ENCODE measurements around the gene TRAPPC13. TPM values are rescaled to one million over a fixed set of nuclear protein-coding genes. Genes with fewer than 3 reads are reported as not detected.

The TRAPPC13 gene
- total and polyA plus RNA-seq, 2 of the 4 experiments (the other 2 are of a cell fraction) = 10.1 to 17.2 TPM

GRCh38 chr5:65624025-65624570 lies 729 bp upstream of the TRAPPC13 start, which contains the start of gene TRIM23:
Gene TRIM23 (minus strand): TSS chr5:65624333. CDS start chr5:65624274, 59 bp downstream.
- DNase-seq = peak; percentile 91
- H3K4ac ChIP-seq (ENCODE audit: low read depth, low read length) = peak within 1 kb of the TSS; percentile 87
- peak within 1 kb of the TSS; percentile 93 for H4K5ac ChIP-seq (ENCODE audit: low read depth, low read length)
- peak within 1 kb of the TSS; percentile 93 for H2AK9ac ChIP-seq (replicated peaks; ENCODE audit: low read depth, low read length, poor library complexity)
- H3K14ac ChIP-seq (replicated peaks; ENCODE audit: low read depth, low read length) = peak within 1 kb of the TSS; percentile 96
- H3K4me2 ChIP-seq (ENCODE audit: low read depth, low read length) = peak within 1 kb of the TSS; percentile 98
- peak within 1 kb of the TSS; percentile 61 for H2BK120ac ChIP-seq (ENCODE audit: low read depth, low read length)
- H2BK5ac ChIP-seq (ENCODE audit: low read depth, low read length, poor library complexity, severe bottlenecking) = peak within 1 kb of the TSS; percentile 97
- intact Hi-C loops (cut with micrococcal nuclease) (loop anchor here (2.0 to 10.0 kb wide), 3 partner anchors 97 to 521 kb away; partner anchors contain the start of genes ERBIN and SREK1), dilution Hi-C loops (cut with HindIII; ENCODE audit: low sequenced_read_pairs, unreplicated experiment) (no loop called here), in situ Hi-C loops (cut with MboI; ENCODE audit: low sequenced_read_pairs) (no loop called here)
- peak within 1 kb of the TSS; percentile 100 for H2AFZ ChIP-seq (replicated peaks; ENCODE audit: low read length, poor library complexity)
- peaks cover 3% of the 10 kb centered on the region; the same call in 1 of the 2 replicates for H3K9me1 ChIP-seq (ENCODE audit: insufficient read depth, low read length)
- peak within 1 kb of the TSS; percentile 55; the same call in 1 of the 2 replicates for H2BK20ac ChIP-seq (ENCODE audit: low read depth, low read length)
- no peaks in the 10 kb centered on the region for H3K36me3 ChIP-seq (ENCODE audit: control insufficient read depth, insufficient read depth, low read length)
- no peaks in the 10 kb centered on the region for H3K27me3 ChIP-seq (ENCODE audit: control insufficient read depth, insufficient read depth, low read length)
- H3K4me3 ChIP-seq (ENCODE audit: insufficient read depth, low read depth, low read length) = peak within 1 kb of the TSS; percentile 77
- H3K9me3 ChIP-seq (ENCODE audit: control insufficient read depth, insufficient read depth, low read length) = no peaks in the 10 kb centered on the region
- peak within 1 kb of the TSS; percentile 87 for H4K91ac ChIP-seq (ENCODE audit: insufficient read depth, low read depth, low read length)
- peak within 1 kb of the TSS; percentile 96 for H3K56ac ChIP-seq (ENCODE audit: extremely low read depth, insufficient read depth, low read length)
- H3K9ac ChIP-seq (ENCODE audit: low read depth, low read length) = peak within 1 kb of the TSS; percentile 95
- H3K4me1 ChIP-seq (ENCODE audit: control insufficient read depth, insufficient read depth, low read length) = no peaks in the 10 kb centered on the region
- WGBS, 2 experiments (ENCODE audit: extremely low coverage in 2 of 2, insufficient read length in 1 of 2) = 0% methylated on average over 3 of the region's 32 CpGs; no CpG with 5 or more reads in 1 of the 2 experiments
- peak within 1 kb of the TSS; percentile 79 for H3K18ac ChIP-seq (ENCODE audit: low read depth, low read length)
- POLR2A ChIA-PET (ENCODE audit: unreplicated experiment) = interaction anchor here (0.5 kb wide), 2 partner anchors 56 to 61 kb away, joined by 3 read pairs; no protein-coding TSS in a partner anchor
- TF ChIP-seq RFX5 (IDR thresholded peaks at IDR 0.05; ENCODE audit: low read depth, low read length) (no peak), BHLHE40 (IDR thresholded peaks at IDR 0.05; ENCODE audit: low read depth, low read length) (no peak), MAZ (IDR thresholded peaks at IDR 0.05; ENCODE audit: borderline replicate concordance, low read depth, low read length) (peak; percentile 50; the same call in 1 of the 2 replicates), RAD21 (IDR thresholded peaks at IDR 0.05; ENCODE audit: low read length) (no peak), USF2 (IDR thresholded peaks at IDR 0.05; ENCODE audit: low read depth, low read length) (no peak), POLR2A (IDR thresholded peaks at IDR 0.05; ENCODE audit: low read depth, low read length) (peak; percentile 2; the same call in 1 of the 2 replicates), MXI1 (IDR thresholded peaks at IDR 0.05; ENCODE audit: borderline replicate concordance, low read depth, low read length) (peak; percentile 39; the same call in 1 of the 2 replicates)
- CTCF ChIA-PET = no interaction called here
- H3K23ac ChIP-seq (ENCODE audit: low read depth, low read length) = peak within 1 kb of the TSS; percentile 94
- H3K27ac ChIP-seq (ENCODE audit: insufficient read depth, low read length) = peak within 1 kb of the TSS; percentile 85
- no TSS peak for BruUV-seq (replicated peaks)
- H4K20me1 ChIP-seq (ENCODE audit: insufficient read depth, low read length) = 0 out of 2 replicates have a peak, but pooled peaks cover 7% of the 10 kb centered on the region
- ATAC-seq (ENCODE audit: low read depth) = peak; percentile 99
- H2AK5ac ChIP-seq (ENCODE audit: low read depth, low read length) = peak within 1 kb of the TSS; percentile 65
- H3K79me1 ChIP-seq (ENCODE audit: low read depth in 1 of 2, low read length in 2 of 2) = peaks cover 7 to 44% of the 10 kb centered on the region in 2 experiments
- H4K8ac ChIP-seq (ENCODE audit: low read depth in 2 of 2, low read length in 2 of 2) = peak within 1 kb of the TSS; percentile 88 to 99
- H2BK15ac ChIP-seq (ENCODE audit: low read depth, low read length) = peak within 1 kb of the TSS; percentile 53
